Subcutaneous abdominal adipose tissue (tissue), 5 donors: ENCODE data around the gene GIMAP1.
A peak's percentile ranks its signal among the peaks of the same experiment; 100 is the strongest.

Experiments used
- H3K27ac ChIP-seq: one replicate; pipeline ENCODE4 v1.7.0; 2013; ENCODE audit warnings: low read depth, mild to moderate bottlenecking, inconsistent platforms, low read length, moderate library complexity
- H3K27me3 ChIP-seq, 5 donors: one replicate each; pipeline ENCODE4 v1.7.0; 2013; ENCODE audit warnings: low read length in 5 of 5, inconsistent platforms in 1 of 5; ENCODE audit not compliant: control insufficient read depth in 5 of 5, insufficient read depth in 4 of 5
- H3K36me3 ChIP-seq, 5 donors: one replicate each; pipeline ENCODE4 v1.7.0; 2013; ENCODE audit warnings: low read length in 5 of 5; ENCODE audit not compliant: control insufficient read depth in 5 of 5, insufficient read depth in 5 of 5
- H3K4me1 ChIP-seq, 5 donors: one replicate each; pipeline ENCODE4 v1.7.0; 2013; ENCODE audit warnings: low read length in 5 of 5, mild to moderate bottlenecking in 3 of 5, moderate library complexity in 1 of 5; ENCODE audit not compliant: control insufficient read depth in 5 of 5, insufficient read depth in 5 of 5
- H3K4me3 ChIP-seq, 5 donors: one replicate each; pipeline ENCODE4 v1.7.0; 2013; ENCODE audit warnings: low read length in 5 of 5, low read depth in 1 of 5
- H3K9ac ChIP-seq, 5 donors: one replicate each; pipeline ENCODE4 v1.7.0; 2013; ENCODE audit warnings: low read length in 5 of 5, mild to moderate bottlenecking in 4 of 5, moderate library complexity in 3 of 5
- H3K9me3 ChIP-seq, 5 donors: one replicate each; pipeline ENCODE4 v1.7.0; 2013; ENCODE audit warnings: low read length in 5 of 5; ENCODE audit not compliant: control insufficient read depth in 5 of 5
- donor health status: healthy.
- donor health status: healthy.
- donor health status: healthy.
- donor health status: healthy.
- donor health status: healthy.

GIMAP1 gene

DNA sequence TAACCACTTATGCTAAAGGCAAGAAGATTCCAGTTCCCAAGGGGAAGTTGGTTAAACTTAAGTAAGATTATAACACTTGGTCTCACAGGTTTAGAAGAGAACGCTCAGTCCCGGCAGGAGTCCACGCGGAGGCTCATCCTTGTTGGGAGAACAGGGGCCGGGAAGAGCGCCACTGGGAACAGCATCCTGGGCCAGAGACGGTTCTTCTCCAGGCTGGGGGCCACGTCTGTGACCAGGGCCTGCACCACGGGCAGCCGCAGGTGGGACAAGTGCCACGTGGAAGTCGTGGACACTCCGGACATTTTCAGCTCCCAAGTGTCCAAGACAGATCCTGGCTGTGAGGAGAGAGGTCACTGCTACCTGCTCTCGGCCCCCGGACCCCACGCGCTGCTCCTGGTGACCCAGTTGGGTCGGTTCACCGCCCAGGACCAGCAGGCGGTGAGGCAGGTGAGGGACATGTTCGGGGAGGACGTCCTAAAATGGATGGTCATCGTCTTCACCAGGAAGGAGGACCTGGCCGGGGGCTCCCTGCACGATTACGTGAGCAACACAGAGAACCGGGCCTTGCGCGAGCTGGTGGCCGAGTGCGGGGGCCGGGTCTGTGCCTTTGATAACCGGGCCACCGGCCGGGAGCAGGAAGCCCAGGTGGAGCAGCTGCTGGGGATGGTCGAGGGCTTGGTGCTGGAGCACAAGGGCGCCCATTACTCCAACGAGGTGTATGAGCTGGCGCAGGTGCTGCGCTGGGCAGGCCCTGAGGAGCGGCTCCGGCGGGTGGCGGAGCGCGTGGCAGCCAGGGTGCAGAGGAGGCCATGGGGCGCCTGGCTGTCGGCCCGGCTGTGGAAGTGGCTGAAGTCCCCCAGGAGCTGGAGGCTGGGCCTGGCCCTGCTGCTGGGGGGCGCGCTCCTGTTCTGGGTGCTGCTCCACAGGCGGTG is 3.8 kb downstream of the GIMAP1 start:
- Histone ChIP-seq H3K4me3 (no peak overlapping the region), H3K27me3 (no peaks in the 10 kb centered on the region), H3K9me3 (no peaks in the 10 kb centered on the region), H3K9ac (no peak overlapping the region), H3K4me1 (peaks cover 0 to 64% (median 5%) of the 10 kb centered on the region in 5 donors), H3K27ac (peak overlapping the region; percentile 78), H3K36me3 (peaks cover 0 to 19% (median 14%) of the 10 kb centered on the region in 5 donors)

DNA sequence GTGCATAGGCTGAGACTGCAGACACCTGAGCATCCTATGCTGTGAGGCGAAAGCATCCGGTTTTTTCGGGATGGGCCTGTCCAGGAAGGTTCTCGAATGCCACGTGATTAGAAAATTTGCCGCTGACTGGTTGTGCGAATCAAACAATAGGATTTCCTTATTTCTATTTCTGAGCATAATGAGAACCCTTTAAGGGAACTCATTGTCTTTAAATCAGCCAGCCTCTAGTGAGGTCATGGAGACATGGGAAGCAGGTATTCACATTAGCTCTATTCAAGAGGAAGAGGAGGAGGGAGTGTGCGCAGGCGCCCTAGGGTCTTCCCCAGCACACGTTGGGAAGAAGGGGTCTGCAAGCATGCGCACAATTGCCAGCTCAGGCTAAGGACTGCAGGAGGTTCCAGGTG is 5.6 kb downstream of the GIMAP1 start:
- peak overlapping the region in 1 of 5 donors; percentile 25 for H3K9ac ChIP-seq
- peaks cover 0 to 8% (median 2%) of the 10 kb centered on the region in 5 donors for H3K9me3 ChIP-seq
- peaks cover 0 to 57% (median 5%) of the 10 kb centered on the region in 5 donors for H3K4me1 ChIP-seq
- peak overlapping the region; percentile 78 for H3K27ac ChIP-seq
- no peaks in the 10 kb centered on the region for H3K27me3 ChIP-seq
- peaks cover 0 to 19% (median 14%) of the 10 kb centered on the region in 5 donors for H3K36me3 ChIP-seq
- H3K4me3 ChIP-seq, result peak overlapping the region in 2 of 5 donors; percentile 11 to 25

DNA sequence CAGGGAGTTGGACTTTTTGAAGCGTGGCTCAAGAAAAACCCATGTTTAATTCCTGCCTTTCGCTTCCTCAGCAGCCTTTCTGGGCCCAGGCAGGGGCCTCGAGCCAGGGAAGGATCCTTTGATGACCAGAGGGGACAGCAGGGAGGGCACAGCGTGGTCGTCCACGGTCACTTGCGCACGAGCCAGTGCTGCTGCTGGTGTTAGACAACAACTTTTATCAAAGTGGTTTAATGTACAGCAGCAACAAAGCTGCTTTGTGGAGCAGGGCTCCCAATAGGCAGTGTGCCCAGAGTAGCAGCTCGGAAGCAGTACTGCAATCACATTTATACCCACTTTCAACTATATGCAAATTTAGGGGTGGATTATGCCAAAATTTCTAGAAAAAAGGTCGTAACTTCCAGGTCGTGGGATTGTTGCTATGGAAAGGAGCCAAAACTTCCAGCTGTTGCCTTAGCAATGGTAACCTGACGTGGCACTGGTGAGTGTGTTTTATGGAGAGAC is 6.1 kb downstream of the GIMAP1 start:
- peak overlapping the region; percentile 69 for H3K27ac ChIP-seq
- peak overlapping the region in 1 of 5 donors; percentile 25 for H3K9ac ChIP-seq
- H3K36me3 ChIP-seq, result peaks cover 0 to 19% (median 14%) of the 10 kb centered on the region in 5 donors
- H3K4me1 ChIP-seq, result peaks cover 0 to 57% (median 5%) of the 10 kb centered on the region in 5 donors
- H3K4me3 ChIP-seq, result peak overlapping the region in 2 of 5 donors; percentile 11 to 25
- peaks cover 2 to 13% (median 4%) of the 10 kb centered on the region in 5 donors for H3K9me3 ChIP-seq
- no peaks in the 10 kb centered on the region for H3K27me3 ChIP-seq

DNA sequence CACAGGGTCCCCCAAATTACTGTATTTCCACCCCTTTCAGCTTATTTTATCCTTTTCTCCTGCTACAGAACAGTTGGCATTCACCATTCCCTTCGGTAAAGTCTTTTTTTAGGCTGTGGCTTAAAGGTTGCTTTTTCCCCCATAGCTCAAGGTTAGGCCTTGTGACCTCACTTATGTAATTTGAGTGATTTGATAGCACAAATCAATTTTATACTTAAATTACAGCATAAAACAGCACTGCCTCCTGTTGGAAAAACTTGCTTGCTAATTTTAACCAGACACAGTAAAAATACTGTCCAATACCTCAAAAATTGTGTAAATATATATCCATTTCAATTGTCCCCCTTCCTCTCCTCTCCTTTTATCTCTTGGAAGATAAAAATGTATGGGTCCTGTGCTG is 7.1 kb downstream of the GIMAP1 start:
- Histone ChIP-seq H3K9me3 (peaks cover 2 to 23% (median 12%) of the 10 kb centered on the region in 5 donors), H3K4me3 (no peak overlapping the region), H3K4me1 (peaks cover 0 to 51% (median 5%) of the 10 kb centered on the region in 5 donors), H3K36me3 (peaks cover 0 to 19% (median 14%) of the 10 kb centered on the region in 5 donors), H3K27ac (peak overlapping the region; percentile 51), H3K27me3 (no peaks in the 10 kb centered on the region), H3K9ac (peak overlapping the region in 1 of 5 donors; percentile 39)

DNA sequence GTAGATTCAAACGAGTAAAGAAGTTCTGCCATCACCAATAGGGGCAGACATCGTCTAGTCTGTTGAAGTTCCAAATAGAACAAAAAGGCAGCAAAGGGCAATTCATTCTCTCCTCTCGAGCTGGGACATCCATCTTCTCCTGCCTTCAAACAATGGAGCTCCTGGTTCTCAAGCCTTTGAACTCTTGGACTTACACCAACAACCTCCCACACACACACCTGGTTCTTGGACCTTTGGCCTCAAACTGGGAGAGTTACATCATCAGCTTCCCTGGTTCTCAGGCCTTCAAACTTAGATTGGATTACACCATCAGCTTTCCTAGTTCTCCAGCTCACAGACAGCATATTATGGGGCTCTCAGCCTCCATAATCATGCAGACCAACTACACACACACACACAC is 11.0 kb downstream of the GIMAP1 start:
- H3K27me3 ChIP-seq, result peaks cover 0 to 3% (median 0%) of the 10 kb centered on the region in 5 donors
- H3K9ac ChIP-seq, result no peak overlapping the region
- peak overlapping the region in 1 of 5 donors; percentile 0 for H3K4me3 ChIP-seq
- peaks cover 2 to 27% (median 16%) of the 10 kb centered on the region in 5 donors for H3K9me3 ChIP-seq
- no peak overlapping the region for H3K27ac ChIP-seq
- peaks cover 0 to 16% (median 0%) of the 10 kb centered on the region in 5 donors for H3K4me1 ChIP-seq
- peaks cover 0 to 2% (median 0%) of the 10 kb centered on the region in 5 donors for H3K36me3 ChIP-seq

DNA sequence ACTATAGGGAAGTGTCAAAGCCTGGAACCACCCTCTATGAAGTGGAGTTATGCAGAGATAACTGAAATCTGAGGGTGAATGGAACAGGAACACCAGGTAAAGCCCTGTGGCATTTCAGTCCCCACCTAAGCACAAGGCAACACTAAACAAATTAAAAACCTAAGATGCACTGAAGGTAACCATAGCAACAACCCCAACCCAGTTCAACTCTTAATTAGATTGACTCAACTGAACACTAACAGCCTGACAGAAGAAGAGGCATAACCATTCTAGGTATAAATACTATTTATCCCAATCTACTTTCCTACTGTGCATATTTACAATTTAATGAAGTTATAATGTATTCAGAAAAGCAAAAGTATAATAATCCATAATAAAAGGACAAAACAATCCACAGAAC is 11.6 kb downstream of the GIMAP1 start:
- Histone ChIP-seq H3K27me3 (peaks cover 0 to 3% (median 0%) of the 10 kb centered on the region in 5 donors), H3K27ac (no peak overlapping the region), H3K9ac (no peak overlapping the region), H3K36me3 (no peaks in the 10 kb centered on the region), H3K4me3 (peak overlapping the region in 1 of 5 donors; percentile 0), H3K4me1 (peaks cover 0 to 9% (median 0%) of the 10 kb centered on the region in 5 donors), H3K9me3 (peaks cover 2 to 27% (median 16%) of the 10 kb centered on the region in 5 donors)

DNA sequence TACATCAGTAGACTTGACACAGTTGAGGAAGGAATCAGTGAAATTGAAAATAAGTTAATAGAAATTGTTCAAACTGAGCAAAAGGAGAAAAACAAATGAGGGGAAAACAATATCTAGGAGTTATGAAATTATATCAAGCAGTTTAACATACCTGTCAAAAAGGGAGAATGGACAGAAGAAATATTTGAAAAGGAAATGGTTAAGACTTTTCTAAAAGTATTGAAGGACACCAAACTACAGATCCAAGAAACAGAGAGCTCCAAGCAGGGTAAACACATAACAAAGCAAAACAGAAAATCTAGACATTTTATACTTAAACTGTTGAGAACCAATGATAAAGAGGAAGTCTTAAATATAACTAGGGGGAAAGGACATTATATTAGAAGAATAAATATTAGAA is 12.2 kb downstream of the GIMAP1 start:
- Histone ChIP-seq H3K4me3 (no peak overlapping the region), H3K4me1 (peaks cover 0 to 3% (median 0%) of the 10 kb centered on the region in 5 donors), H3K27ac (no peak overlapping the region), H3K9me3 (peaks cover 2 to 27% (median 18%) of the 10 kb centered on the region in 5 donors), H3K27me3 (peaks cover 0 to 3% (median 0%) of the 10 kb centered on the region in 5 donors), H3K9ac (no peak overlapping the region), H3K36me3 (no peaks in the 10 kb centered on the region)

DNA sequence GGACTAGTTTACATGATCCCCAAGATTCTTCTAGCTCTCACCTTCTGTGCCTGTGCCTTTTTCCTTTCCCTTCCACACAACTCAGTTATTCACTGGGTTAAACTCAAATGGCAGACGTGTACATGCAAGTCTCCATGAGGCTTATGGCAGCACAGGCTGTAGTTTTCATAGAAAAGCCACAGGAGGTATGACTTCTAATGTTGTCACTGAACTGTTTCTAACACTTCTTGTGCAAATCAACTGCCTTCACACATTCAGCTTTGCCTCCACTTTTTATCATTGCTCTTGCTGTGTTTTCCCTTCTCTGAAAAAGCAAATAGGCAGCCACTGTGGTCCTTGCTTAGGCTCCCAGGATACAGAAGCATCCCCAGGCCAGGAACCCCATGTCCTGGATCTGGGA is 15.5 kb downstream of the GIMAP1 start:
- Histone ChIP-seq H3K9me3 (peaks cover 0 to 19% (median 16%) of the 10 kb centered on the region in 5 donors), H3K4me3 (no peak overlapping the region), H3K36me3 (no peaks in the 10 kb centered on the region), H3K27me3 (peaks cover 0 to 3% (median 0%) of the 10 kb centered on the region in 5 donors), H3K27ac (no peak overlapping the region), H3K4me1 (peaks cover 0 to 14% (median 0%) of the 10 kb centered on the region in 5 donors), H3K9ac (no peak overlapping the region)

DNA sequence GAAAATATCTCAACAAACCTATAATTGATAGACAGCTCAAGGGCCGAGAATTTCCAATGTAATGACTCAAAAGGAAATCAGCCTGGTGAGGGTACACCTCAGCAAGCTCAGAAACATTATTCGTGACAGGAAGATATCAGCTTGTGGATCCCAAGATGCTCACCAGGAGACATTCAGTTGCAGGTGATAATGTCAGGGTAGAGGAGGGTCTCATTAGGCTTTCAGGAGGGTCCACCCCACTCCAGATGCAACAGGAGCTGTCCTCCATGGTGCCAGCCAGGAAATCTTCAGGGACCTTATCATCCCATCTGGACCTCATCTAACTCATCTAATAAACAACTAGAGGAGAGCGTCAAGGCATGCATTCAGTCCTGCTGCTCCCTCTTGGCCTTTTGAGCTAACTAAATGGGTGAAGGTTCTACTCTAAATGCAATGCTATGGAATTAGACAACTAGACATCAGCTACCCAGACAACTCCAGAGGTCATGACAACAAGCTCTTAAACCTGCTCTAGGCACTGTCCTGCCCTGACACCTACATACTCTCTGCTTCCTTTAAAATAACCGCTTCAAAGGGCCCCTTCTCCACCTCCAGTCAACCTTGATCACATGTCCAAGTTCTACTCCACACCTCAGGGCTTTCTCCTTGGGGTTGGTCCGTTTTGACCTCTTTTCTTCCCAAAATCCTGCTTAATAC is 16.5 kb downstream of the GIMAP1 start:
- Histone ChIP-seq H3K27ac (no peak overlapping the region), H3K4me3 (no peak overlapping the region)

More for the DNA sequence above, 16.5 kb downstream of the GIMAP1 start:
- no peaks in the 10 kb centered on the region for H3K36me3 ChIP-seq
- peaks cover 0 to 9% (median 8%) of the 10 kb centered on the region in 5 donors for H3K9me3 ChIP-seq
- peaks cover 0 to 3% (median 0%) of the 10 kb centered on the region in 5 donors for H3K27me3 ChIP-seq
- H3K4me1 ChIP-seq, result peaks cover 0 to 18% (median 0%) of the 10 kb centered on the region in 5 donors
- no peak overlapping the region for H3K9ac ChIP-seq
